Tongue (tissue), 2 donors: ENCODE results near the gene CCL16. TPM values are rescaled to one million over a fixed set of nuclear protein-coding genes. Genes with fewer than 3 reads are reported as not detected.
A peak's percentile ranks its signal among the peaks of the same experiment; 100 is the strongest.
"Not testable (repeated sequence)": the region's sequence is repeated elsewhere in the genome, so short reads cannot be mapped to it uniquely, and the experiment has no call there.

Experiments
- DNase-seq: peaks from one replicate; pipeline ENCODE4 v3.0.0-alpha.2; 2015
- total RNA-seq: library from RNA; depleted of rRNA; stranded (reverse); fragments of >200 nt; gene quantifications from one replicate; pipeline ENCODE4 v1.2.3, GENCODE V29; 2014

The CCL16 gene
- total RNA-seq, 1 donor from 2014 or later = not detected

DNA sequence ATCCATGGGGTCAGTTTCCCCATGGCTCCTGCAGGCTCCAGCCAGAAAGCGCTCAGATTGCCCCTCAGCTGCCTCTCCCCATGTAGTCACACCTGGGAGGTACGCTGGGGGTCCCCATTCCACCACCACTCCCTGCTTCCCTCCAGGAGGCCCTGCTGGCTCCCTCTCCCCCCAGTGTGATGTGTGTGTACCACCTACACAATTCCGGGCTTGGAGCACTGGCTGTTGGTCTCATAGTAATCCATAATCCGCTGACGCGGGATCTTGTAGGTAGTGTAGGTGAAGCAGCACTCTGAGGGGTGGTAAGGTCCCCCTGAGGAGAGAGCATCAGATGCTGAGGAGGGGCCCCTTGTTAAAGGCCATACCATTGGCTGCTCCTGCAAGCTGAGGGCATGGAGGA, 2.8 kb upstream of the CCL16 start:
- no peak for DNase-seq

DNA sequence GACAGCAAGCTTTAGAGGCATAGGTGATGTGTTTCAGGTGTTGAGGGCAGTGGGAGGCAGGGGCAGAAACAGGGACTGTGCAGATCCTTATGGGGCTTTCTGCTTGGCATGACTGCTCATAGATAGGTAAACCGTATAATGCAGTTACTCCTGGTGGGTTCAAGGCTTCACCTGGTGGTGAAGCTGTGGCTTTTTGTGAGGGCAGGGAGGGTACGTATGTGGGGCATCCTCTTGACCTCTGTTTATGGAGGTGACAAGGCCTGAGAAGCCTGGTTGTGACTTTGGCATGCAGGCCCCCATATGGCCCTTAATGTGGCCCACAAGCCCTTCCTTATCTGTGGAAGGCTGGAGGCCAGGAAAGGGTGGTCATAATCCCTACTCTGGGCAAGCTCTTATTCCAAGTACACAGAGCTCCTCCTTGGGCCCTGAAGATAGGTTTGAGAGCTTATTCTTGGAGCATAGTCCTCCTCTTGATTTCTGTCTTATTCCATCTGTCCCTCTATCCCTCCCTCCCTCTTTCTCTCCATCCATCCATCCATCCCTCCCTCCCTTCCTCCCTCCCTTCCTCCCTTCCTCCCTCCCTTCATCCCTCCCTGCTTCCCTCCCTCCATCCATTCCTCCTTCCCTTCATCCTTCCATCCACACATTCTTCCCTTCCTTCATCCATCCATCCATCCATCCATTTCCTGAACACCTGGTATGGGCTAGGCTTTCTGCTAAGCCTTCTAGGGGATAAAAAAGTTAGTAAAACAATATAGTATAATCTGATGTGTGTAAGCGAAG, 1.3 kb upstream of the CCL16 start:
- no peak for DNase-seq

- no peak for DNase-seq
These were observed 622 bp upstream of the CCL16 start for GRCh38 chr17:35981908-35982330.

DNA sequence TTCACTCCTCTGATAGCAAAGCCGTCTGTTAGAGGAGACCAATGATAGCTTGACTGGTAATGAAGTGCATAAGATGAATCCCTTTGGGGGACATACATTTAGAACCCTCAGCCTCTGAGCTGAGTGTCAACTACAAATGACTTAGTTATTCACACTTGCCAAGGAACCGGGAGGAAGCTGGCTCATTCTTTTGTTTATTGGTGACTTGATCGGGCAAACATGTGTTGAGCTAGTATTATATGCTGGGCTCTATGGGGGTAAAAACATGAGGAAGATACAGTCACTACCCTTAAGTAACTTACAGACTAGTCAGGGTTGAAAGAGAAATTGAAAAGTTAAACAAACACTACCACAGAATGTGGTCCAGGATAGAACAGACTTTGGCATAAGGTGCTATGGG, 3.0 kb downstream of the CCL16 start:
- DNase-seq = no peak

GRCh38 chr17:35977509-35977908, 3.8 kb downstream of the CCL16 start:
- no peak for DNase-seq

DNA sequence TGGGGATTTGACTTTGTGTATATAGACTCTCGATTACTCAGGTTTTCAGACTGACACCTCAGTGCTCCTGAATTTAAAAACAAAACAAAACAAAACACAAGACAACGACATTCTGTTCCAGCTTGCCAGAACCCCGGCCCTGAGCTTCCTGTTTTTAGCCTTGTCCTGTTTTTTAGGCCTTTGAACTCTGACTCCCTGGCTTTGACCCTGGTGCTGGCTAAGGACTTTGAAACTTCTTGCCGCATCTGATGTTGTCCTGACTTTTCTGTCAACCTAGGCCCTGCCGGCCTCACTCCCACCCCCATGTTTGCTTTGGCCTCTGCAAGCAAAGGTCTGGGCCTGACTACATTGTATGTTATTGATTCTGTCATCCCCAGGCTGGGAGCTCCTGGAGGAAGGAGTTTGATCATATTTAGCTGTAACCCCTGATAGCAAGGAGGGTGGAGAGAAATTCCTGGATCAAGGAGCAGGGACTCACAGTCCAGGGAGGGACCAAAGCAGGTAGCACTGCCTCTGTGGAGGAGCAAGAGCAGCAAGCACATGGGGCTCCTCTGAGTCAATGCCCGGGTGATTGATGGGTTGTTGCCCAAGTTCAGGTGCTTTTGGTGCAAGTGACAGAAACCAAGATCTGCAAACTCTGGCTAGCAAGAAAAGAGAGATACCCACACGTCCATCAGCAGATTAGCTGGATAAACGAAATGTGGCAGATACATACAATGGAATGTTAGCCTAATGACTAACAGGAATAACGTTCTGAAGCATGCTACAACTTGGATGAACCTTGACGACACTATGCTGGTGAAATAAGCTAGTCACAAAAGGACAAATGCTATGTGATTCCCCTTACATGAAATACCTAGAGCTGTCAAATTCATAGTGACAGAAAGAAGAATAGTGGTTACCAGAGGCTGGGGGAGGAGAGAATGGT, 7.7 kb downstream of the CCL16 start:
- DNase-seq = no peak

GRCh38 chr17:35972945-35973332, 8.4 kb downstream of the CCL16 start:
- no peak for DNase-seq

- DNase-seq = no peak
These were observed 8.8 kb downstream of the CCL16 start for GRCh38 chr17:35972535-35972934.

DNA sequence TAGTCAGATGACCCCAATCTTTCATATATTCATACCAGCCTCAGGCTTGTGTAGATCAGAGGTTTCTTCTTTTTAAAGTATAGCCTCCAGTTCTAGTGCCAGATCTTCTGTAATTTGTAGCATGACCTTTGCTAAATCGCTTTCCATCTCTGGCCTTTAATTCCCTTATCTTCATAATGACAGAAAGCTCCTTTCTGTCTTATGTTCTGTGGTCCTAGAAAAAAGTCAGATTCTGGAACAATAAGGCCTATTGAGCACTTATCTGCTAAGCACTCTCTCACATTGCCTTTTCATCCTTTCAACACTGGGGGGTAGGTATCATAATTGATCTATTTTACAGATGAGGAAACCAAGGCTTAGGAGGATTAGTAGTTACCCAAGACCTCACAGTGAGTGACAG, 9.2 kb downstream of the CCL16 start:
- no peak for DNase-seq

- peak; percentile 93 for DNase-seq
These were observed 11.5 kb downstream of the CCL16 start for GRCh38 chr17:35969558-35970380.

- no peak for DNase-seq
These were observed 12.7 kb downstream of the CCL16 start for GRCh38 chr17:35968520-35969054.

DNA sequence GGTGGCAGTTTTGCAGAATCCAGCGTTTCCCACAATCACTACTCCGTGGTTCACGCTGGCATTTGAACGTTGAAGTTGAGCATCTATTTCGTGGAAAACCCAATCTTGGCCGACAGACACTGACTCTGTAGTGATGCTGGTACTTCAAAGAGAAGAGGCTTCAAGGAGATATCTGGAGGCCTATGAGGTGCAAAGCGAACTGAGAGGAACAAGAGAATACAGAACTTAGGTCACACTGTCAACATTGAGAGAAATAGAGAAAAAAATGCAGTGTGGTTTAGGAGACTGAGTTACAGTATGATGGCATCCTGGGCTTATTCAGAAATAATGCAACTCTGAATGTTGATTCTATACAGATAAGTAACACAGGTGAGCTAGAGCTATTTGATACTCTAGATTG, 16.0 kb downstream of the CCL16 start:
- no peak for DNase-seq

DNA sequence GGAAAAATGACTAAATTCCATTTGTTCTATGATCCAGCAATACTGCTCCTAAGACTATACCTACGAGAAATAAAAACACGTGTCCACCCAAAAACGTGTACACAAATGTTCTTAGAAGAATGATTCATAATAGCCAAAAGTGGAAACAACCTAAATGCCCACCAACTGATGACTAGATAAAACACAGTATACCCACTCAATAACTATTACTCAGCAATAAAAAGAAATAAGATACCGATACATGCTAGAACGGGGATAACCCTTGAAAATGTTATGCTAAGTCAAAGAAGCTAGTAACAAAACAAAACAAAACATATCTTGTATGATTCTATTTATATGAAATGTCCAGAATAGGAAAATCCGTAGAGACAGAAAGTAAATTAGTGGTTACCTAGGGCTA, 17.6 kb downstream of the CCL16 start:
- no peak for DNase-seq

DNA sequence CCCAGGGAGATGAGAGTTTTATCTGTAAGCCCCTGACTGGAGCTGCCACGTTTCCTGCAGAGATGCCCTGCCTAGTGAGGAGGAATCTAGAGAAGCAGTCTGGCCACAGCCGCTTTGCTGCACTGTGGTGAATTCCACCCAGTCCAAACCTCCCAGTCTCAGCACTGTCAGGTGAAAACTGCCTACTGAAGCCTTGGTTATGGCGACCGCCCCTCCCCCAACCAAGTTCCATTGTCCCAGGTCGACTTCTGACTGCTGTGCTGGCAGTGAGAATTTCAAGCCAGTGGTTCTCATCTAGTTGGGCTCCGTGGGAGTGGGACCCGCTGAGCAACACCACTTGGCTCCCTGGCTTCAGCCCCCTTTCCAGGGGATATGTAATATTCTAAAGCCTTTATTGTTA, 27.6 kb downstream of the CCL16 start:
- DNase-seq = no peak

GRCh38 chr17:35949401-35949800, 31.9 kb downstream of the CCL16 start:
- no peak for DNase-seq

DNA sequence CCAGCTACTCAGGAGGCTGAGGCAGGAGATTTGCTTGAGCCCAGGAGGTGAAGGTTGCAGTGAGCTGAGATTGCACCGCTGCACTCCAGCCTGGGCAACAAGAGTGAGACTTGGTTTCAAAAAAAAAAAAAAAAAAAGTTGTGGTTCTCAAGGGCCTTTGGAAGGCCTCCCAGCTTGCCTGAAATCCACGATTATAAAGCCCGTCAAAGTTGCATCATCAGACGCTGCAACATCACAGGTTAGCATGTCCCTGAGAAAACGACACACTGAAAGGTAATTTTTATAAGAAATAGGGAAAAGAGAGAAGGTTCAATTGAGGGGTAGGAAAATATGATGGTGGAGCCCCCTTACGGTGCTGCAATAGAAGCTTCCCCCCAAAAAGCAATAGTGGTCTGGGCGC, 33.2 kb downstream of the CCL16 start:
- DNase-seq = no peak

GRCh38 chr17:35947156-35947585, 34.1 kb downstream of the CCL16 start:
- DNase-seq = peak; percentile 52

DNA sequence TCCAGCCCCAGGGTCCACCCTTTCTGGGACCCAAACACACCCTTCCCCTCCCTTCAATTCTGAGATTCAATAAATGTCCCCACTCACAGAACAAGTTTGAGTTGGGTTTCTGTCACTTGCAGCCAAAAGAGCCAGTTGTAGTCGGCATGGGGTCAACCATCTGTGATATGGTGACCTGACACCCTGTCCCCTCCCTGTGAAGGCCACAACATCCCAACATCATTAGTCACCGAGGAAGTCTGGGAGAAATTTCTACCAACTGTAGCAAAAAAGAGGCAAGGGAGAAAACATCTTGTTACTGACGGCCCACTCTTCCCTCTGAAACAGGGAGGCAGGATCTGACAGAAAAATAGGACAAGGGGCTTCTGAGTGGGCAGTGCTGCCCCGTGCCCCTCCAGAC, 37.1 kb downstream of the CCL16 start:
- no peak for DNase-seq

DNA sequence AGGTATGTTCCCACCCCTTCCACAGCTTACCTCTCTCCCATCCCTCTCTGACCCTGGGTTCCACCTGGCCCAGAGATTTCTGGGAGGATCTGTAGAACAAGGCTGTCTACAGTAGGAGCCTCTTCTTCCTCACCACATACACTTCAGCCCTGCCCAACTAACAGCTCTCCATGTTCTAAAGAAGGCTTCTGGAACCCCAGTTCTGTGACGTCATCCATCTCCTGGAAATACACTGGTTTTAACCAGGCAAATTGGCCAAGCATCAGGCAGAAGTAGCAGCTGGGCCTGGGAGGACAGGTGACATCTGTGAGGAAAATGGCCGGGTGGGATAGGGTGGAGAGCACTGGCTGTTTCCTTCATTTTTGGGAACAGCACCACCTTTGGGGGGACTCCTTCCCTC, 37.8 kb downstream of the CCL16 start, which contains the start of gene LYZL6:
Gene LYZL6 (minus strand): TSS at position 177 of the 400 bp plus-strand sequence. CDS start 4,357 bp downstream, outside the sequence.
- DNase-seq = no peak

DNA sequence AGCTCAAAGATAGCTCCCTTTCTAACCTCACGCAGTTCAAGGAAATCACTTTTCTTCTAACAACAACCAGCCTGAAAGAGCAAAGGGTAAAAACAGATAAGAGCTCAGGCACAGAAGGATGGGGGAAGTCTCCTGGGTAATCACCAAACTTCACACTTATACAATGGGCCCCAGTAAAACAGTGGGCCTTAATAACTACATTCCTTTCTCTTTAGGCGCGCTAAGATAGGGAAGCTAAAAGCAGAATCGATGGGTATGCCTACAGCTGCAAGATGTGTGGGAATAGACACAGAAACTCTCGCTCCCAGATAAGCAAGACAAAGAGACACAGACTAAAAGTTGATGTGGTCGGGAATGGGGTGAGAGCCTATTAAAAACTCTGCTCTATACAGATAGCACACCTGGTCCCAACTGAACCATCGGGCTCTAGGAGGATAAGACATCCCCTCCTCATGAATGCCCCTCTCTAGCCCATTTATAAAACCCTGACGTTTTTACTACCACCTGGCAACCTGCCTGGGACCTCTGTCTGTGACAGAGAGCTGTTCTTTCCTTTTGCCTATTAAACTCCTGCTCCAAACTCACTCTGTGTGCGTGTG, 38.6 kb downstream of the CCL16 start:
- no peak for DNase-seq

- DNase-seq = not testable (repeated sequence)
These were observed 42.8 kb downstream of the CCL16 start for GRCh38 chr17:35938492-35938891.

DNA sequence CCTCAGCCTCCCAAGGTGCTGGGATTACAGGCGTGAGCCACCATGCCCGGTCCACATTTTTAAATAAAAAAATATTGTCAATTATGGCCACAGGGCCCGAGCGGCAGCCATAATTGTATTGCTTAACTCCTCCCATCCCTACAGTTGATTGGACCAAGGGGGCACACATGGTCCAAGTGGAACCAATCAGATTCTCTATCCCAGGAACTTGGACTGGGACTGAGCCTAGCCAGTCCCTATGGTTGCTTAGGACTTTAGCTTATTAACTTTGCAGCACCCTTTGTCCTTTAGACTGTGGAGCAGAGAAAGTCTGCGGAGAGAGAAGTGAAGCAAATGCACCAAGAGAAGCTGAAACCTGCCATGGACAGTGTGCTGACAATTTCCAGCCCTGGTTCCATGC, 45.2 kb downstream of the CCL16 start:
- DNase-seq = no peak
